ENCODE results near the gene MPIG6B. TPM values are rescaled to one million over a fixed set of nuclear protein-coding genes. Genes with fewer than 3 reads are reported as not detected.

The MPIG6B gene
- total RNA-seq, 2 experiments from 2014 or later, result not detected

DNA sequence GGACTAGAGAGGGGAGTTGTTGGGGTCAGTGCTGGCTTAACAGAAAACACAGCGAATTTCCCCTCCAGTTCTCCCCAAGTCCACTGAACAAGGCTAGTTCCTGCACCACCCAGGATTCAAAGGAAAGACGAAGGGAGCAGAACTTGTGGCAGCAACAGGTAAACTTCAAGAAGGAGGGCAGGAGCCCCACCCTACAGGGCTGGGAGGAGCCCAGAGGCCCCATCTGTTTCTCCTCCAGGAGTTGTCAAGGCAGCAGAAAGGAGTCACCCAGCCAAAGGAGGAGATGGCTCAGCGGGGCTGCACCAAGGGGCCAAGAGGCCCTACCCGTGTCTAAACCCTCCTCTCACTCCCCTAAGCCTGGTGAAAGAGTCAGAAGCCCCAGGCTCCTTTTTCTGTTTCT is 41.0 kb downstream of the MPIG6B start:
- no peak overlapping the region for H3K4me3 Mint-ChIP-seq
- H3K27ac Mint-ChIP-seq, result no peak overlapping the region
- intact Hi-C loops (cut with micrococcal nuclease), result no loop called here
- no peak for DNase-seq
- H3K36me3 Mint-ChIP-seq, result peaks cover 41% of the 10 kb centered on the region
- H3K4me1 Mint-ChIP-seq (ENCODE audit: low read depth), result no peaks in the 10 kb centered on the region
- POLR2A ChIA-PET, result no interaction called here
- H3K9me3 Mint-ChIP-seq, result no peaks in the 10 kb centered on the region
- CTCF ChIA-PET, result interaction anchor here (1.2 kb wide), 1 partner anchor 28 kb away, joined by 3 read pairs; no protein-coding TSS in a partner anchor
- H3K27me3 Mint-ChIP-seq, result no peaks in the 10 kb centered on the region

DNA sequence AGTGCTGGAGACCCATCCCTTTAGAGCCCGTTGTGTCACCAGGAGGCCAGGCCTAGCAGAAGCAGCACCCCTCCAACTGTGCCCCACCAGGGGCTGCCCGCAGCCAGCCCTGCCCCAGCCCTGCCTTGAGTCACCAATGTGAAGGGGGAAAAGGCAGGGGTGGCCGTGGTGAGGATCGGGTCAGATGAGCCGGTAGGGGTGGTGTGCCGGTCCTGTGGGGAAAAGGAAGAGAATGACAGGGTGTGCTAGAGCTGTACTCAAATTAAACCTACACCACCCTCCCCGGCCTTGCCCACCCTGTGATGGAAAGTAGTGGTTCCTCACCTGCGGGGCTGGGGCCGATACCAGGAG is 42.4 kb downstream of the MPIG6B start:
- peaks cover 28% of the 10 kb centered on the region for H3K36me3 Mint-ChIP-seq
- intact Hi-C loops (cut with micrococcal nuclease), result no loop called here
- no peak overlapping the region for H3K27ac Mint-ChIP-seq
- DNase-seq, result no peak
- no peaks in the 10 kb centered on the region for H3K27me3 Mint-ChIP-seq
- POLR2A ChIA-PET, result no interaction called here
- CTCF ChIA-PET, result no interaction called here
- no peaks in the 10 kb centered on the region for H3K9me3 Mint-ChIP-seq
- peaks cover 4% of the 10 kb centered on the region for H3K4me1 Mint-ChIP-seq (ENCODE audit: low read depth)
- H3K4me3 Mint-ChIP-seq, result no peak overlapping the region

DNA sequence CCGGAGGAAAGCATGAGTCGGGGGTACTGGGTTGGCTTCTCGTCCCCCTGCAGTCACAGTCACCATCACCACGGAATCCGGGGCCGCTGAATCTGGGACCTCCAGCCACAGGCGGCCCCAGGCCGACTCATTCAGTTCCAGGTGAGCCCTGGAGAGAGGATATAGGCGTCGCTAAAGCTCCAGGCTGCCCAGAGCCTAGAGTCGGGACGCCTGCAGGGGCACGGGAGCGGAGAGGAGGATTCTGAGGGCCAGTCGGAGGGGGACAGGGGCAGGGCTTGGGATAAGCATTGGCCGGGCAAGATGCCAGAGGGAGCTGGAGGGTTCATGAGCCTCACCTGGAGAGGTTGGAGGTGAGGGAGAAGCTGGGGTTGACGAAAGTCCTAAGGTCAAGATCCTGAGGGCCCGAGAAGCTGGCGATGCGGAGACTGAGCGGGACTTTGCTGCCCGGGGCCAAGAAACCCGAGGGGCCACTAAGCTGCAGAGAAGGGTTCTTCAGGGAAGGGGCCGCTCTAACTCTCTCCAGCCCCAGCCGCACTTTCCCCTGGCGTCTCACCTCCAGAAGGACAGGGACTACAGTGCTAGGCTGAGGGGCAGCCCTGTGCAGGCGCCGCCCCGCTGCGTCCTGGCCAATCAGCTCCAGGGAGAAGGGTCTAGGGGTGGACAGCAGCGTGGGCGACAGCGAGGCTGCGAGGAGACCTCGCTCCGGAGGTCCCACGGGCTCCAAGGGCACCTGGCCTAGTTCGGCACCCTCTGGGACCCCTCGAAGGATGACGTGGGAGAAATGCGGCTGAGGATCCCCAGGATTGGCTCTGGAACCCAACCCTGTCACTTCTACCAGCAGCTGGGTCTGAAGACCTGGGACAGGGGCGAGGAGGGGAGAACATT is 43.0 kb downstream of the MPIG6B start:
- Mint-ChIP-seq H3K27ac (no peak overlapping the region), H3K36me3 (peaks cover 22% of the 10 kb centered on the region), H3K27me3 (no peaks in the 10 kb centered on the region), H3K4me3 (no peak overlapping the region), H3K9me3 (no peaks in the 10 kb centered on the region), H3K4me1 (ENCODE audit: low read depth) (peaks cover 5% of the 10 kb centered on the region)
- ChIA-PET POLR2A (no interaction called here), CTCF (no interaction called here)
- intact Hi-C loops (cut with micrococcal nuclease), result no loop called here
- DNase-seq, result no peak

DNA sequence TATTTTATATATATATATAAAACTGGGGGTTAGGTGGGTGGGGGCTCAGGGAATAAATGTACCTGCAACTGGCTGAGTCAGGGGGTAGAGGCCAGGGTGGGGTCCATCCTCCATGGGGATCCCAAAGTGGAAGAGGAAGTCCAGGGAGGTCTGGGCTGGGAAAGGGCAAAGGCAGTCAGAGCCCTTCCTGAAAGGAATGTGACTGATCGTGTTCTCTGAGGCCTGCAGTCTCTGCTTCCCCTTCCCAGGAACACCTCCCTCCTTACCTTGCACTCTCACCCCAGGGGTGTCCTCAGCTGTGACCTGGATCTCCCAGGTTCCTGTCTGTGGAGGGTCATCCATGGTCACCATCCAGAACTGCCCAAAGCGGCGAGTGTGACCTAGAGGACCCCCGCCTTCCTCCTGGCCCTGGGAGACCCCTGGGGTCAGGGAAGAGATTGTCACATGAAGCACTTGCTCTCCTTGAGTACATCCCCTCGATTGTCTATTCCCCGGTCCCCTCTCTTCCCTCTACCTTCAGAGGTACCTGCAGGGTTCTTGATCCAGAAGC is 44.0 kb downstream of the MPIG6B start:
- Mint-ChIP-seq H3K4me3 (no peak overlapping the region), H3K36me3 (peaks cover 13% of the 10 kb centered on the region), H3K27ac (no peak overlapping the region), H3K9me3 (no peaks in the 10 kb centered on the region), H3K27me3 (no peaks in the 10 kb centered on the region), H3K4me1 (ENCODE audit: low read depth) (peaks cover 13% of the 10 kb centered on the region)
- intact Hi-C loops (cut with micrococcal nuclease), result no loop called here
- CTCF ChIA-PET, result no interaction called here
- POLR2A ChIA-PET, result no interaction called here
- no peak for DNase-seq

DNA sequence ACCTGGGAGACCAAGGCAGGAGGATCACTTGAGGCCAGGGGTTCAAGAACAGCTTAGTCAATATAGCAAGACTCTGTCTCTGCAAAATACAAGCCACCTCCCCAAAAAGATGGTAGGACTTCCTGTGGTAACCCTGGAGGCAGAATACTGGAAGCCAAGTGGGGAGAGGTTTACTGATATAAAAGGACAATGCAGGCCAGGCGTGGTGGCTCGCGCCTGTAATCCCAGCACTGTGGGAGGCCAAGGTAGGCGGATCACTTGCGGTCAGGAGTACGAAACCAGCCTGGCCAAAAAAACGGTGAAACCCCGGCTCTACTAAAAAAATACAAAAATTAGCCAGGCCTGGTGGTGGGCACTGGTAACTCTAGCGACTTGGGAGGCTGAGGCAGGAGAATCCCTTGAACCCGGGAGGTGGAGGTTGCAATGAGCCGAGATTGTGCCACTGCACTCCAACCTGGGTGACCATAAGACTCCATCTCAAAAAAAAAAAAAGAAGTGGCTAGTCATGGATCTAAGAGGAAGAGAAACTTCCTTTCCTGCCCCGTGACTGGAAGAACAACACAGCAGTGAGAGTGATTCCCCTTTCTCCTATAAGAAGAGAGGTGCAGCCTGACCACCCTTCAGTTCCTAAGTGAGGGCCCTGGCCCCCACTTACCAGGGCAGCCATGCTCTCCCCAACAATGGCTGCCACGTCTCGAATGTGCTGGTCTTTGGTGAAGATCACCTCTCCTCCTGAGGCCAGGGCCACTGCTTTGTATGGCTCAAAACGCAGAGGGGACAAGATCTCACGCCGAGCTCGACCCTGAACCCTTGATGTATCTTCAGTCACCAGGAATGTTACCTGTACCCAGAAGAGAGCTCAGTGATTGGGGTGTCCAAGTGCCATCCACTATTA is 45.4 kb downstream of the MPIG6B start:
- intact Hi-C loops (cut with micrococcal nuclease), result loop anchor here (1.0 to 2.0 kb wide), 2 partner anchors 30 to 39 kb away; partner anchors contain the start of gene DDAH2
- ChIA-PET CTCF (interaction anchor here (0.6 to 4.9 kb wide), 23 partner anchors 8 to 156 kb away, joined by 3 to 67 read pairs (median 6); partner anchors contain the start of genes CLIC1, DDAH2, GPANK1 and LSM2), POLR2A (no interaction called here)
- Mint-ChIP-seq H3K9me3 (no peaks in the 10 kb centered on the region), H3K27ac (no peak overlapping the region), H3K4me1 (ENCODE audit: low read depth) (peaks cover 21% of the 10 kb centered on the region), H3K4me3 (no peak overlapping the region), H3K36me3 (peaks cover 2% of the 10 kb centered on the region), H3K27me3 (no peaks in the 10 kb centered on the region)
- DNase-seq, result no peak

DNA sequence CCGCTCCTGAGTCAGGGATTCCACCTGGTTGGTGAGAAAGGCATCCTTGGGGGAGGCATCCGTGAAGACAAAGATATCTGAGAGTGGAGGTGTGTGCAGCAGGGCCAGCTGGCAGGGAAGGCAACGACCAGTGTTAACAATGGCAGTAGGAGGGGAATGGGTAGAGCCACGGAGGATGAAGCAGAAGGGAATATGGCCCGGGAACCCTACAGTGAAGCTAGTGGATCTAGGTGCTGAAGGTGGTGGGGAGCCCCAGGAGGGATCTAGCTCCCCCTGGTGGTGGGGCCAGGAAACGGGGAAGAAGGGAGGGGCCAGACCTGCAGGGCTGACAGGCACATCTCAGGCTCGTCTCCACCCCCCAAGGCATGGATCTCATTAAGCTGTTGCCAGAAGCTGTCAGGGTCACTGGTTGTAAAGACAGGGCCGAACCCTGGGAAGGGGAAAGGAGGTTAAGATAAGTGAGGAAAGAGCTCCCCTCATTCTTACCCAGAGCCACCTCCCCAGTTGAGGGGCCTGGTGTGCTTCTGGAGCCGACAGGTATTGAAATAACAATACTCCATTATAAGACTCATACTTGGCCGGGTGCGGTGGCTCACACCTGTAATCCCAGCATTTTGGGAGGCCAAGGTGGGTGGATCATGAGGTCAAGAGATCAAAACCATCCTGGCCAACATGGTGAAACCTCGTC is 46.7 kb downstream of the MPIG6B start:
- ChIA-PET POLR2A (interaction anchor here (0.5 to 1.0 kb wide), 6 partner anchors 15 to 211 kb away, joined by 3 read pairs; partner anchors contain the start of gene LY6G5C), CTCF (interaction anchor here (0.6 to 4.9 kb wide), 42 partner anchors 8 to 171 kb away, joined by 3 to 67 read pairs (median 5); partner anchors contain the start of genes ABHD16A, CLIC1, DDAH2 and GPANK1)
- no peaks in the 10 kb centered on the region for H3K9me3 Mint-ChIP-seq
- no peak overlapping the region for H3K4me3 Mint-ChIP-seq
- intact Hi-C loops (cut with micrococcal nuclease), result loop anchor here (1.0 to 2.0 kb wide), 2 partner anchors 31 to 41 kb away; partner anchors contain the start of gene DDAH2
- H3K36me3 Mint-ChIP-seq, result no peaks in the 10 kb centered on the region
- peak overlapping the region; percentile 25 for H3K27ac Mint-ChIP-seq
- DNase-seq, result peak; percentile 90
- H3K27me3 Mint-ChIP-seq, result no peaks in the 10 kb centered on the region
- peaks cover 21% of the 10 kb centered on the region for H3K4me1 Mint-ChIP-seq (ENCODE audit: low read depth)

DNA sequence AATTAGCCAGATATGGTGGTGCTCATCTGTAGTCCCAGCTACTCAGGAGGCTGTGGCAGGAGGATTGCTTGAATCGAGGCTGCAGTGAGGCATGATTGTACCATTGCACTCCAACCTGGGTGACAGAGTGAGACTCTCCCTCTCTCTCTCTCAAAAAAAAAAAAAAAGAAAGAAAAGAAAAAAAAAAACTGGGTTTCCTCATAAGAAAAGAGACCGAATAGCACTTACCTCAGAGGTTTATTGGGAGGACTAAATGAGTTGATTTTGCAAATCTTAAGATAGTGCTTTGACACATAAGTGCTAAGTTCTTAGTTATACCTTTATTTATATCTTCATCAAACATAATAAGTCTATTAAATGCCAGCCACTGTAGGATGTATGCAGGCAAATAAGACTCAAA is 47.7 kb downstream of the MPIG6B start:
- Mint-ChIP-seq H3K4me1 (ENCODE audit: low read depth) (peaks cover 28% of the 10 kb centered on the region), H3K27ac (peak overlapping the region; percentile 50), H3K9me3 (no peaks in the 10 kb centered on the region), H3K27me3 (no peaks in the 10 kb centered on the region), H3K4me3 (no peak overlapping the region), H3K36me3 (no peaks in the 10 kb centered on the region)
- ChIA-PET POLR2A (interaction anchor here (1.4 kb wide), 1 partner anchor 36 kb away, joined by 3 read pairs; the partner anchor contains the start of gene LSM2), CTCF (interaction anchor here (0.7 to 4.9 kb wide), 11 partner anchors 10 to 182 kb away, joined by 3 to 67 read pairs (median 13); partner anchors contain the start of genes CLIC1, DDAH2, LY6G5C and MSH5)
- no peak for DNase-seq
- intact Hi-C loops (cut with micrococcal nuclease), result no loop called here

DNA sequence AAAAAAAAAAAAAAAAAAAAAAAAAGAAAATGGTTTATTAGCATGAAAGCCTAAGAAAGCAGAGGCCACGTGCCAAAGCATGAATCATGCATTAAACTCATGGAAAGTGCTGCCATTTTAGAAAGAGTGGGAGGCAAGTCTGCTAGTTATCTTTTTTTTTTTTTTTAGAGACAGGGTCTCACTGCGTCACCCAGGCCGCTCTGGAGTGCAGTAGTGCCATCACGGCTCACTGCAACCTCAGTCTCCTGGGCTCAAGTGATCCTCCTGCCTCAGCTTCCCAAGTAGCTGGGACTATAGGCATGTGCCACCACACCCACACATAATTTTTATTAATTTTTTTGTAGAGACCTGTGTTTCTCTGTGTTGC is 48.8 kb downstream of the MPIG6B start:
- ChIA-PET CTCF (interaction anchor here (0.9 to 4.9 kb wide), 3 partner anchors 23 to 34 kb away, joined by 4 to 67 read pairs (median 6); partner anchors contain the start of genes CLIC1, MSH5 and VARS1), POLR2A (interaction anchor here (0.6 to 1.4 kb wide), 2 partner anchors 24 to 35 kb away, joined by 3 to 4 read pairs; partner anchors contain the start of genes LSM2 and VARS1)
- intact Hi-C loops (cut with micrococcal nuclease), result no loop called here
- peaks cover 39% of the 10 kb centered on the region for H3K4me1 Mint-ChIP-seq (ENCODE audit: low read depth)
- no peaks in the 10 kb centered on the region for H3K9me3 Mint-ChIP-seq
- peaks cover under 1% of the 10 kb centered on the region for H3K36me3 Mint-ChIP-seq
- H3K27me3 Mint-ChIP-seq, result no peaks in the 10 kb centered on the region
- peak; percentile 32 for DNase-seq
- no peak overlapping the region for H3K27ac Mint-ChIP-seq
- no peak overlapping the region for H3K4me3 Mint-ChIP-seq

DNA sequence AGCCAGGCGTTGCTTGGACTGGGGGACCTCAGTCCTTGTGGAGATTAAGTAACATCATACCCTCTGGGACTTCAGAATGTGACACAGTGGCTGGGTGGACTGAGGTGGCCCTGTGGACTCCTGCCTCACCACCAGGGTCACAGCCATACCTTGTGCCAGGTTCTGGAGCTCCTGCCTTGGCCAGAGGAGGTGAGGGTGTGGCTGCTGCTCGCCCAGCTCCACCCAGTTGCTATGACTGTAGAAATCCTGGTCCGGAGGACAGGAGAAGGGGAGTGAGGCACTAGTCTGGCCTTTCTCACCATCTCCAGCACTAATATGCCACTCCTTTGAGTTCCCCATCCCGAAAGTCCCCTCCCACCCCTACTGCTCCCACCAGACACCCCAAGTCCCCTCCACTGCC is 52.0 kb downstream of the MPIG6B start:
- CTCF ChIA-PET, result interaction anchor here (1.9 kb wide), 1 partner anchor 16 kb away, joined by 7 read pairs; no protein-coding TSS in a partner anchor
- POLR2A ChIA-PET, result interaction anchor here (0.9 kb wide), 1 partner anchor 37 kb away, joined by 3 read pairs; no protein-coding TSS in a partner anchor
- peaks cover 44% of the 10 kb centered on the region for H3K4me1 Mint-ChIP-seq (ENCODE audit: low read depth)

DNA sequence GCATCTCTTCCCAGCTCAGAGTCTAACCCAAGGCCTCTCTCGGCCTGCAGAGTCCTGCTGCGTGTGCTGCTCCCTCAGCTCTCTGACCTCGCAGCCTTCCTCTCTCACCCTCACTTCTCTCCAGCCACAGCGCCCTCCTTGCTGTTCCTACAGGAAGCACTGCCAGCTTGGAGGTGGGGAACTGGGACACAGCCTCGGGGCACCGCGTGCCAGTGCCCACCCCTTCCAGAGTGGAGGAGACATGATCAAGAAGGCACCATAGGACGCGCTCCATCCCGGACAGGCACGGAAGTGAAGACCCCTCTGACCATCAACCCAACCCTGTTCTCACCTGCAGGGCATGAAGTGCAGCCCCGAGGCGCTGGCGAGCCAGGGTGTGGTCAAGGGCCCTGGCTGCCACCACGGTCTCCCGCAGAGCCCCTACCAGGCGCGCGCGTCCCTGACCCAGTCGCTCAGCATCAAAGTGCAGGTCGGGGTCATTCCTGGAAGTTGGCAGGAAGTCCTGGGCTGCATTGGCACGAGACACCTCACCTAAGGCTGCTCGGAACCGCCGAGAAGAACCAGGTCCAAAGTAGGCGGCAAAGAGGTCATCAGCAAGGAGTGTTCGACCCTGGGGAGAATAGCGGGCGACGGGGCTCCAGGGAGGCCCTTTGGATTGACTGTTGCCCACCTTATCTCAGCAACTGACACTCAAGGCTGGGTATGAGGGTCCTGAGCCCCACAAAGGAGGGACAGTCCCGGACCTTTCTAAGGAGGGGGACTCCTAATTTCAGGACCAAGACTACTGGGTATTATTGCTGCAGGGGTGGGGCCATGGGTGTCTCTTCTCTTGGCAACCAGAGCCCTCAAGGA is 52.7 kb downstream of the MPIG6B start:
- DNase-seq, result no peak
- CTCF ChIA-PET, result interaction anchor here (1.9 kb wide), 1 partner anchor 16 kb away, joined by 7 read pairs; no protein-coding TSS in a partner anchor
- peak overlapping the region; percentile 56 for H3K27ac Mint-ChIP-seq
- H3K36me3 Mint-ChIP-seq, result peaks cover 15% of the 10 kb centered on the region
- no peaks in the 10 kb centered on the region for H3K9me3 Mint-ChIP-seq
- POLR2A ChIA-PET, result interaction anchor here (0.9 kb wide), 1 partner anchor 36 kb away, joined by 3 read pairs; no protein-coding TSS in a partner anchor
- H3K4me3 Mint-ChIP-seq, result no peak overlapping the region
- intact Hi-C loops (cut with micrococcal nuclease), result loop anchor here (2.0 to 5.0 kb wide), 2 partner anchors 19 to 46 kb away; partner anchors contain the start of gene VARS1
- H3K27me3 Mint-ChIP-seq, result no peaks in the 10 kb centered on the region
- peaks cover 44% of the 10 kb centered on the region for H3K4me1 Mint-ChIP-seq (ENCODE audit: low read depth)

More for the DNA sequence above, 52.0 kb downstream of the MPIG6B start:
- H3K4me3 Mint-ChIP-seq, result no peak overlapping the region
- H3K36me3 Mint-ChIP-seq, result peaks cover 8% of the 10 kb centered on the region
- H3K27me3 Mint-ChIP-seq, result no peaks in the 10 kb centered on the region
- no peak for DNase-seq
- H3K9me3 Mint-ChIP-seq, result no peaks in the 10 kb centered on the region
- intact Hi-C loops (cut with micrococcal nuclease), result loop anchor here (5.0 kb wide), 1 partner anchor 47 kb away; no protein-coding TSS in a partner anchor
- H3K27ac Mint-ChIP-seq, result no peak overlapping the region
